Testis (tissue), 3 donors: ENCODE data around the gene RAB2B. TPM values are rescaled to one million over a fixed set of nuclear protein-coding genes. Genes with fewer than 3 reads are reported as not detected.

ENCODE experiments used
- DNase-seq: peaks from one replicate; pipeline ENCODE4 v3.0.0-alpha.2; 2019
- H3K27ac ChIP-seq, 2 donors: fragments of 200-600 bp; sonication (generic); one replicate each; pipeline ENCODE4 v1.5.1; 2019
- H3K27me3 ChIP-seq: fragments of 200-600 bp; sonication (generic); one replicate; pipeline ENCODE4 v1.5.1; 2019
- H3K36me3 ChIP-seq: fragments of 200-600 bp; sonication (generic); one replicate; pipeline ENCODE4 v1.5.1; 2017; ENCODE audit warnings: low read depth; ENCODE audit errors: missing control alignments
- H3K4me1 ChIP-seq: fragments of 200-600 bp; sonication (generic); one replicate; pipeline ENCODE4 v1.5.1; 2019
- H3K4me3 ChIP-seq, 2 donors: fragments of 200-600 bp; sonication (generic); one replicate each; pipeline ENCODE4 v1.5.1; 2017 to 2019
- H3K9me3 ChIP-seq: fragments of 200-600 bp; sonication (generic); one replicate; pipeline ENCODE4 v1.5.1; 2017
- POLR2A ChIP-seq: fragments of 450-650 bp; IDR thresholded peaks from one replicate; pipeline ENCODE4 v1.6.1; 2017; ENCODE audit warnings: antibody characterized with exemption, mild to moderate bottlenecking, moderate library complexity
- WGBS, 2 donors: methylation state at CpG; one replicate each; pipeline ENCODE4 v1.1.5; 2018; 5-methylcytosine and 5-hydroxymethylcytosine counted together
- intact Hi-C: fragments of 100-400 bp; cut with DNase I; formaldehyde crosslinking; loops from one replicate; pipeline ENCODE4 v1.15.1; 2023; ENCODE audit warnings: low total_unique reads
- polyA plus RNA-seq: library from polyadenylated mRNA; stranded (reverse); fragments of 350-450 nt; fragmentation: Illumina TruSeq; extraction: RNeasy Lipid Tissue Mini Kit (QIAGEN cat#74804); gene quantifications from one replicate; pipeline ENCODE4 v1.2.3, GENCODE V29; 2014; ENCODE audit warnings: low read depth, low replicate concordance; ENCODE audit not compliant: insufficient read depth
- total RNA-seq, 2 donors: library from RNA; depleted of rRNA; stranded (reverse); fragments of >200 nt; gene quantifications; one replicate each; pipeline ENCODE4 v1.2.3, GENCODE V29; 2016
- TF ChIP-seq, protein P1 (sequence below), 3 experiments: fragments of 450-650 bp in 2 of 3; fragments of 200-600 bp in 1 of 3; sonication (generic) in 1 of 3; IDR thresholded peaks; one replicate each; pipeline ENCODE4 v1.5.1; 2016 to 2019; ENCODE audit warnings: antibody characterized with exemption in 3 of 3, mild to moderate bottlenecking in 2 of 3, moderate library complexity in 1 of 3

RAB2B gene
- total and polyA plus RNA-seq, 3 donors from 2014 or later = 32.9 to 40.1 (median 36.4) TPM

GRCh38 chr14:21436567-21437062 is 40.1 kb downstream of the RAB2B start:
- intact Hi-C loops = no loop called here
- H3K27me3 ChIP-seq = no peaks in the 10 kb centered on the region
- no peak for DNase-seq
- no peaks in the 10 kb centered on the region for H3K36me3 ChIP-seq
- WGBS, 2 donors = 0 to 2% methylated on average over 11 of the region's 11 CpGs
- TF ChIP-seq, protein P1, sequence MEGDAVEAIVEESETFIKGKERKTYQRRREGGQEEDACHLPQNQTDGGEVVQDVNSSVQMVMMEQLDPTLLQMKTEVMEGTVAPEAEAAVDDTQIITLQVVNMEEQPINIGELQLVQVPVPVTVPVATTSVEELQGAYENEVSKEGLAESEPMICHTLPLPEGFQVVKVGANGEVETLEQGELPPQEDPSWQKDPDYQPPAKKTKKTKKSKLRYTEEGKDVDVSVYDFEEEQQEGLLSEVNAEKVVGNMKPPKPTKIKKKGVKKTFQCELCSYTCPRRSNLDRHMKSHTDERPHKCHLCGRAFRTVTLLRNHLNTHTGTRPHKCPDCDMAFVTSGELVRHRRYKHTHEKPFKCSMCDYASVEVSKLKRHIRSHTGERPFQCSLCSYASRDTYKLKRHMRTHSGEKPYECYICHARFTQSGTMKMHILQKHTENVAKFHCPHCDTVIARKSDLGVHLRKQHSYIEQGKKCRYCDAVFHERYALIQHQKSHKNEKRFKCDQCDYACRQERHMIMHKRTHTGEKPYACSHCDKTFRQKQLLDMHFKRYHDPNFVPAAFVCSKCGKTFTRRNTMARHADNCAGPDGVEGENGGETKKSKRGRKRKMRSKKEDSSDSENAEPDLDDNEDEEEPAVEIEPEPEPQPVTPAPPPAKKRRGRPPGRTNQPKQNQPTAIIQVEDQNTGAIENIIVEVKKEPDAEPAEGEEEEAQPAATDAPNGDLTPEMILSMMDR (IDR thresholded peaks at IDR 0.05) = no peak
- no peak for TF ChIP-seq POLR2A
- H3K9me3 ChIP-seq = no peaks in the 10 kb centered on the region
- peak overlapping the region; percentile 90 to 93 for H3K4me3 ChIP-seq
- peaks cover 20% of the 10 kb centered on the region for H3K4me1 ChIP-seq
- H3K27ac ChIP-seq = peak overlapping the region; percentile 57 to 93

GRCh38 chr14:21431126-21431525 is 45.6 kb downstream of the RAB2B start:
- no peak for DNase-seq
- TF ChIP-seq, protein P1 (IDR thresholded peaks at IDR 0.05) = no peak
- no peak for TF ChIP-seq POLR2A

GRCh38 chr14:21428930-21429329 is 47.8 kb downstream of the RAB2B start:
- no peak overlapping the region for H3K27ac ChIP-seq
- no peaks in the 10 kb centered on the region for H3K27me3 ChIP-seq
- no peaks in the 10 kb centered on the region for H3K36me3 ChIP-seq
- no peak overlapping the region for H3K4me3 ChIP-seq
- intact Hi-C loops = no loop called here
- TF ChIP-seq, protein P1 (IDR thresholded peaks at IDR 0.05) = no peak
- TF ChIP-seq POLR2A = no peak
- no peaks in the 10 kb centered on the region for H3K9me3 ChIP-seq
- no peaks in the 10 kb centered on the region for H3K4me1 ChIP-seq
- 61 to 75% methylated on average over 4 of the region's 4 CpGs for WGBS, 2 donors
- DNase-seq = peak; percentile 58

More at GRCh38 chr14:21431126-21431525, 45.6 kb downstream of the RAB2B start:
- H3K36me3 ChIP-seq = no peaks in the 10 kb centered on the region
- H3K9me3 ChIP-seq = no peaks in the 10 kb centered on the region
- peaks cover 6% of the 10 kb centered on the region for H3K4me1 ChIP-seq
- no peak overlapping the region for H3K27ac ChIP-seq
- intact Hi-C loops = no loop called here
- WGBS, 2 donors = 98 to 100% methylated on average over 2 of the region's 2 CpGs
- no peak overlapping the region for H3K4me3 ChIP-seq
- H3K27me3 ChIP-seq = no peaks in the 10 kb centered on the region

GRCh38 chr14:21426692-21427091 is 50.1 kb downstream of the RAB2B start:
- no peak for TF ChIP-seq POLR2A
- TF ChIP-seq, protein P1 (IDR thresholded peaks at IDR 0.05) = no peak
- Histone ChIP-seq H3K9me3 (no peaks in the 10 kb centered on the region), H3K27ac (no peak overlapping the region), H3K4me3 (no peak overlapping the region), H3K4me1 (no peaks in the 10 kb centered on the region), H3K27me3 (no peaks in the 10 kb centered on the region), H3K36me3 (no peaks in the 10 kb centered on the region)
- WGBS, 2 donors = 91 to 100% methylated on average over 1 of the region's 1 CpG
- DNase-seq = no peak
- intact Hi-C loops = no loop called here

DNA sequence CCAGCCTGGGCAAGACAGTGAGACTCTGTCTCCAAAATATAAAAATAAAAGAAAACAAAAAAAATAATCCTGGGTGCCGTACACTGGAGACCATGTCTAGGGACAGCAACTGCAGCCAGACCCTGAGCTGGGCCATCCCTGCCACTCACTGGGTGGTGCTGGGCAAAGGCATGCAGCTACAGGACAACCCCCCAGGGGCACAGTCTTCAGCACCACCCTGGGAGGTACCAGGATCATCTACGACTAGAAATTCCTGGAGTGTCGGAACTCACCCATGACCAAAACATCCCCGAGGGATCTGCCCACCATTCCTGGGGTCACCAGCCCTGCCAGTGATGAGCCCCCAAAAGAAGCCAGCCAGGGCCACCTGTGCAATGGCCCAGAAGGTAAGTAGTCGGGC is 57.2 kb downstream of the RAB2B start:
- no peak for DNase-seq
- Histone ChIP-seq H3K27me3 (no peaks in the 10 kb centered on the region), H3K4me1 (no peaks in the 10 kb centered on the region), H3K9me3 (no peaks in the 10 kb centered on the region), H3K4me3 (no peak overlapping the region), H3K27ac (no peak overlapping the region), H3K36me3 (no peaks in the 10 kb centered on the region)
- TF ChIP-seq, protein P1 (IDR thresholded peaks at IDR 0.05) = no peak
- TF ChIP-seq POLR2A = no peak
- 78 to 89% methylated on average over 5 of the region's 5 CpGs for WGBS, 2 donors
- intact Hi-C loops = no loop called here
